Amniotic epithelial cell (primary cell): ENCODE results near the gene ZNF532.
A peak's percentile ranks its signal among the peaks of the same experiment; 100 is the strongest.

ENCODE experiments used
- DNase-seq: peaks from one replicate; pipeline ENCODE4 v3.0.0-alpha.2; 2010; ENCODE audit warnings: low read depth

The ZNF532 gene

GRCh38 chr18:58977223-58977622, 112.5 kb downstream of the ZNF532 start:
- DNase-seq: peak; percentile 38

GRCh38 chr18:58977801-58978200, 113.1 kb downstream of the ZNF532 start:
- peak; percentile 51 for DNase-seq

GRCh38 chr18:58978916-58979315, 114.2 kb downstream of the ZNF532 start:
- no peak for DNase-seq

GRCh38 chr18:58979615-58980014, 114.9 kb downstream of the ZNF532 start:
- DNase-seq: no peak

GRCh38 chr18:58980991-58981390, 116.3 kb downstream of the ZNF532 start:
- no peak for DNase-seq

GRCh38 chr18:58983260-58984155, 118.8 kb downstream of the ZNF532 start:
- DNase-seq: no peak

GRCh38 chr18:58988600-58988999, 123.9 kb downstream of the ZNF532 start:
- no peak for DNase-seq

- no peak for DNase-seq
Measured at GRCh38 chr18:58989184-58989759, 124.6 kb downstream of the ZNF532 start.

- DNase-seq: no peak
Measured at GRCh38 chr18:58990720-58991119, 126.0 kb downstream of the ZNF532 start.

GRCh38 chr18:58991167-58991798, 126.6 kb downstream of the ZNF532 start:
- no peak for DNase-seq

GRCh38 chr18:58992301-58993231, 127.9 kb downstream of the ZNF532 start:
- no peak for DNase-seq

- peak; percentile 60 for DNase-seq
Measured at GRCh38 chr18:58993260-58993659, 128.6 kb downstream of the ZNF532 start.

- DNase-seq: no peak
Measured at GRCh38 chr18:58995663-58996062, 131.0 kb downstream of the ZNF532 start.

- DNase-seq: peak; percentile 99
Measured at GRCh38 chr18:58996131-58996641, 131.5 kb downstream of the ZNF532 start.

- no peak for DNase-seq
Measured at GRCh38 chr18:58996696-58997095, 132.0 kb downstream of the ZNF532 start.

GRCh38 chr18:58997811-58998337, 133.2 kb downstream of the ZNF532 start:
- peak; percentile 81 for DNase-seq

- peak; percentile 28 for DNase-seq
Measured at GRCh38 chr18:58998401-58999203, 133.9 kb downstream of the ZNF532 start.

- no peak for DNase-seq
Measured at GRCh38 chr18:59001166-59001565, 136.5 kb downstream of the ZNF532 start.

GRCh38 chr18:59001721-59002120, 137.0 kb downstream of the ZNF532 start:
- no peak for DNase-seq

GRCh38 chr18:59002974-59003594, 138.4 kb downstream of the ZNF532 start:
- DNase-seq: no peak
